GM12878 (cell line): Measurements from ENCODE around the gene PRKCE. TPM values are rescaled to one million over a fixed set of nuclear protein-coding genes. Genes with fewer than 3 reads are reported as not detected.

ENCODE experiments used
- ATAC-seq: fragments of 200-7000 bp; cut with Tn5 transposase; 3 replicates; pipeline ENCODE4 v1.9.1; 2020; ENCODE audit warnings: mild to moderate bottlenecking, moderate library complexity
- BruUV-seq: library from RNA; stranded (reverse); fragments of 400-500 nt; replicated peaks from 2 replicates; lab custom pipeline; 2021; lab: Mats Ljungman, UMichigan
- CTCF ChIA-PET: fragments of 300-600 bp; sonication (Branson Sonifier 250); formaldehyde crosslinking; extraction: SDS; loops from one replicate; lab custom pipeline; 2021; ENCODE audit warnings: inconsistent platforms; lab: Yijun Ruan, JAX
- POLR2A ChIA-PET: fragments of 350-600 bp; formaldehyde crosslinking; extraction: SDS; loops from one replicate; lab custom pipeline; 2021; ENCODE audit warnings: inconsistent platforms; lab: Charles Lee
- RAD21 ChIA-PET: fragments of 300-600 bp; sonication (Branson Sonifier 250); formaldehyde crosslinking; loops from one replicate; lab custom pipeline; 2023; ENCODE audit warnings: antibody characterized with exemption; ENCODE audit not compliant: unreplicated experiment; lab: Charles Lee
- SMC1A ChIA-PET: fragments of 300-600 bp; sonication (Branson Sonifier 250); formaldehyde crosslinking; loops from one replicate; lab custom pipeline; 2023; ENCODE audit not compliant: unreplicated experiment, uncharacterized antibody; lab: Charles Lee
- DNase-seq: peaks from one replicate; pipeline ENCODE4 v3.0.0-alpha.2; 2011; ENCODE audit warnings: low read depth, low spot score
- FAIRE-seq: peaks from 3 replicates; lab custom pipeline; 2011; peaks lifted over from hg19 to GRCh38; lab: Jason Lieb, UNC
- H2AFZ ChIP-seq: 2 replicates; pipeline ENCODE4 v1.6.0; 2011; ENCODE audit warnings: low read depth, low read length, control low read depth; ENCODE audit not compliant: control insufficient read depth
- H3K27ac ChIP-seq: 2 replicates; pipeline ENCODE4 v1.5.1; 2011; ENCODE audit warnings: control low read depth; ENCODE audit not compliant: control insufficient read depth, insufficient read depth
- H3K27me3 ChIP-seq, 2 experiments: replicated peaks in 1 of 2; 2 replicates each; pipeline versions ENCODE4 v1.6.0 to v1.6.1; 2011; ENCODE audit warnings: low read length in 1 of 2; ENCODE audit not compliant: control insufficient read depth in 2 of 2, insufficient read depth in 2 of 2
- H3K36me3 ChIP-seq, 2 experiments: 2 replicates each; pipeline ENCODE4 v1.5.1; 2011; ENCODE audit warnings: low read length in 1 of 2; ENCODE audit not compliant: control insufficient read depth in 2 of 2, insufficient read depth in 2 of 2
- H3K4me1 ChIP-seq: 2 replicates; pipeline ENCODE4 v1.6.1; 2011; ENCODE audit warnings: mild to moderate bottlenecking, low read length, moderate library complexity, mixed read lengths; ENCODE audit not compliant: control insufficient read depth, insufficient read depth
- H3K4me2 ChIP-seq: 2 replicates; pipeline ENCODE4 v1.6.0; 2011; ENCODE audit warnings: control low read depth; ENCODE audit not compliant: control insufficient read depth, insufficient read depth
- H3K4me3 ChIP-seq: fragments of 200-600 bp; sonication (generic); 2 replicates; pipeline ENCODE4 v1.5.1; 2016
- H3K79me2 ChIP-seq: 2 replicates; pipeline ENCODE4 v1.6.0; 2011; ENCODE audit warnings: low read length; ENCODE audit not compliant: control insufficient read depth, insufficient read depth
- H3K9ac ChIP-seq: 2 replicates; pipeline ENCODE4 v1.8.0; 2011; ENCODE audit warnings: low read length, control low read depth, mixed read lengths; ENCODE audit not compliant: control insufficient read depth, insufficient read depth
- H3K9me3 ChIP-seq: replicated peaks from 3 replicates; pipeline ENCODE4 v1.5.1; 2011; ENCODE audit warnings: mild to moderate bottlenecking, low read length; ENCODE audit not compliant: control insufficient read depth, insufficient read depth
- H4K20me1 ChIP-seq: 2 replicates; pipeline ENCODE4 v1.6.0; 2011; ENCODE audit not compliant: control insufficient read depth, insufficient read depth
- KDM1A ChIP-seq: fragments of 200-600 bp; sonication (generic); IDR thresholded peaks from 2 replicates; pipeline ENCODE4 v1.6.1; 2016; ENCODE audit warnings: borderline replicate concordance
- MXI1 ChIP-seq: fragments of 150-350 bp; IDR thresholded peaks from 2 replicates; pipeline ENCODE4 v1.6.1; 2011; ENCODE audit warnings: low read depth, mild to moderate bottlenecking, inconsistent platforms, low read length, improper control_type of control experiment
- PML ChIP-seq: IDR thresholded peaks from 2 replicates; pipeline ENCODE4 v1.6.1; 2012; ENCODE audit warnings: low read length, inconsistent platforms
- POLR2A ChIP-seq: IDR thresholded peaks from 2 replicates; pipeline ENCODE4 v1.6.1; 2011; ENCODE audit warnings: low read depth, mild to moderate bottlenecking, low read length
- POLR2AphosphoS5 ChIP-seq: IDR thresholded peaks from 2 replicates; pipeline ENCODE4 v1.6.1; 2011; ENCODE audit warnings: mild to moderate bottlenecking, low read length, inconsistent platforms
- SMARCA5 ChIP-seq: fragments of 450-650 bp; IDR thresholded peaks from 2 replicates; pipeline ENCODE4 v1.6.1; 2017; ENCODE audit warnings: mild to moderate bottlenecking
- ZNF24 ChIP-seq: fragments of 450-650 bp; IDR thresholded peaks from 2 replicates; pipeline ENCODE4 v1.6.1; 2017; ENCODE audit warnings: antibody characterized with exemption, mild to moderate bottlenecking
- WGBS: methylation state at CpG from one replicate; pipeline ENCODE4 v1.1.6; 2016; ENCODE audit warnings: low lambda C conversion rate; ENCODE audit not compliant: insufficient replicate concordance, insufficient coverage; ENCODE audit errors: missing lambda C conversion rate; 5-methylcytosine and 5-hydroxymethylcytosine counted together
- in situ Hi-C: fragments of 300-500 bp; cut with MboI; formaldehyde crosslinking; loops from 9 replicates; pipeline ENCODE4 v1.14.3; 2018; ENCODE audit warnings: mixed read lengths
- intact Hi-C: fragments of 100-400 bp; cut with micrococcal nuclease; formaldehyde crosslinking; loops from one replicate; pipeline ENCODE4 v1.14.2; 2022; ENCODE audit not compliant: unreplicated experiment
- polyA plus RNA-seq, 11 experiments: library from polyadenylated mRNA; depleted of rRNA in 4 of 11; unstranded in 6 of 11; stranded (reverse) in 5 of 11; fragments of >200 nt; fragmentation: Nextera tagmentation in 4 of 11; fragmentation: Illumina TruSeq in 1 of 11; extraction: Ambion mirVana in 4 of 11; extraction: Trizol in 1 of 11; gene quantifications; 1 replicate in 1 of 11; 2 replicates in 10 of 11; pipeline versions ENCODE4 v1.2.1 to v1.2.3, GENCODE V29; 2011 to 2016; ENCODE audit warnings: inconsistent platforms in 2 of 11, missing spikeins in 2 of 11, low read depth in 1 of 11
- total RNA-seq, 4 experiments: library from RNA; depleted of rRNA in 3 of 4; stranded (reverse); fragments of >200 nt in 3 of 4; fragmentation: Illumina TruSeq in 1 of 4; extraction: Trizol in 1 of 4; gene quantifications; 2 replicates each; pipeline versions ENCODE4 v1.2.1 to v1.2.3, GENCODE V29; 2013 to 2021
- TF ChIP-seq, protein P1 (sequence below): IDR thresholded peaks from 2 replicates; pipeline ENCODE4 v1.6.1; 2012; ENCODE audit warnings: low read depth, low read length, improper control_type of control experiment
- TF ChIP-seq, protein P2 (sequence below): IDR thresholded peaks from 2 replicates; pipeline ENCODE4 v1.6.1; 2011; ENCODE audit warnings: borderline replicate concordance, low read depth, mild to moderate bottlenecking, moderate library complexity, low read length; ENCODE audit not compliant: insufficient read depth, poor library complexity, severe bottlenecking

PRKCE gene
- total and polyA plus RNA-seq, 10 of the 15 experiments (the other 5 are each of a cell fraction or from before 2014, with no cell fraction given): 2.6 to 28.2 (median 11.3) TPM

- Histone ChIP-seq H3K4me1 (no peaks in the 10 kb centered on the region), H3K4me3 (no peak overlapping the region), H3K79me2 (no peaks in the 10 kb centered on the region; the same call in 1 of the 2 replicates), H4K20me1 (no peaks in the 10 kb centered on the region; the same call in 1 of the 2 replicates), H3K9me3 (no peaks in the 10 kb centered on the region), H2AFZ (no peak overlapping the region), H3K9ac (no peak overlapping the region)
- ChIA-PET POLR2A (no interaction called here), RAD21 (no interaction called here), CTCF (no interaction called here)
- ATAC-seq (no peak), FAIRE-seq (no peak), DNase-seq (no peak)
- BruUV-seq: no TSS peak
- 51% methylated on average over 6 of the region's 6 CpGs for WGBS
- intact Hi-C loops: no loop called here
- in situ Hi-C loops: no loop called here
- peak; percentile 63 for TF ChIP-seq ZNF24
- no peak for TF ChIP-seq MXI1
- TF ChIP-seq, all 136 proteins: peak for 1
- Histone ChIP-seq H3K27me3 (no peaks in the 10 kb centered on the region), H3K4me2 (no peak overlapping the region), H3K27ac (no peak overlapping the region), H3K36me3 (no peaks in the 10 kb centered on the region; a peak in 1 of 4 replicates)
- SMC1A ChIA-PET: interaction anchor here (1.4 kb wide), 1 partner anchor 86 kb away, joined by 4 read pairs; no protein-coding TSS in a partner anchor
Observed at GRCh38 chr2:45964223-45964841, 312.9 kb downstream of the PRKCE start.

- ChIA-PET RAD21 (no interaction called here), CTCF (interaction anchor here (1.2 kb wide), 2 partner anchors 9 kb away, joined by 3 read pairs; no protein-coding TSS in a partner anchor), SMC1A (no interaction called here), POLR2A (no interaction called here)
- Histone ChIP-seq H3K27ac (no peak overlapping the region), H2AFZ (no peak overlapping the region), H3K79me2 (no peaks in the 10 kb centered on the region; the same call in 1 of the 2 replicates), H3K4me3 (no peak overlapping the region), H3K4me1 (no peaks in the 10 kb centered on the region), H4K20me1 (no peaks in the 10 kb centered on the region; the same call in 1 of the 2 replicates), H3K27me3 (no peaks in the 10 kb centered on the region), H3K36me3 (no peaks in the 10 kb centered on the region; a peak in 1 of 4 replicates), H3K4me2 (no peak overlapping the region), H3K9ac (no peak overlapping the region), H3K9me3 (no peaks in the 10 kb centered on the region)
- in situ Hi-C loops (no loop called here), intact Hi-C loops (no loop called here)
- TF ChIP-seq, protein P1, sequence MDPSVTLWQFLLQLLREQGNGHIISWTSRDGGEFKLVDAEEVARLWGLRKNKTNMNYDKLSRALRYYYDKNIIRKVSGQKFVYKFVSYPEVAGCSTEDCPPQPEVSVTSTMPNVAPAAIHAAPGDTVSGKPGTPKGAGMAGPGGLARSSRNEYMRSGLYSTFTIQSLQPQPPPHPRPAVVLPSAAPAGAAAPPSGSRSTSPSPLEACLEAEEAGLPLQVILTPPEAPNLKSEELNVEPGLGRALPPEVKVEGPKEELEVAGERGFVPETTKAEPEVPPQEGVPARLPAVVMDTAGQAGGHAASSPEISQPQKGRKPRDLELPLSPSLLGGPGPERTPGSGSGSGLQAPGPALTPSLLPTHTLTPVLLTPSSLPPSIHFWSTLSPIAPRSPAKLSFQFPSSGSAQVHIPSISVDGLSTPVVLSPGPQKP: no peak
- TF ChIP-seq KDM1A: no peak
- no peak for TF ChIP-seq POLR2AphosphoS5
- no peak for TF ChIP-seq PML
- TF ChIP-seq POLR2A: no peak
- TF ChIP-seq, protein P2, sequence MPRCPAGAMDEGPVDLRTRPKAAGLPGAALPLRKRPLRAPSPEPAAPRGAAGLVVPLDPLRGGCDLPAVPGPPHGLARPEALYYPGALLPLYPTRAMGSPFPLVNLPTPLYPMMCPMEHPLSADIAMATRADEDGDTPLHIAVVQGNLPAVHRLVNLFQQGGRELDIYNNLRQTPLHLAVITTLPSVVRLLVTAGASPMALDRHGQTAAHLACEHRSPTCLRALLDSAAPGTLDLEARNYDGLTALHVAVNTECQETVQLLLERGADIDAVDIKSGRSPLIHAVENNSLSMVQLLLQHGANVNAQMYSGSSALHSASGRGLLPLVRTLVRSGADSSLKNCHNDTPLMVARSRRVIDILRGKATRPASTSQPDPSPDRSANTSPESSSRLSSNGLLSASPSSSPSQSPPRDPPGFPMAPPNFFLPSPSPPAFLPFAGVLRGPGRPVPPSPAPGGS: no peak
- no peak for TF ChIP-seq SMARCA5
- no TSS peak for BruUV-seq
- FAIRE-seq: no peak
- no peak for ATAC-seq
- WGBS: 0% methylated on average over 4 of the region's 4 CpGs
- no peak for DNase-seq
Observed at GRCh38 chr2:45964906-45965305, 313.4 kb downstream of the PRKCE start.
